ENCODE data around the gene MIA2. TPM values are rescaled to one million over a fixed set of nuclear protein-coding genes. Genes with fewer than 3 reads are reported as not detected.
A peak's percentile ranks its signal among the peaks of the same experiment; 100 is the strongest.

MIA2 gene
- total and polyA plus RNA-seq, 7 donors, result 10.6 to 29.1 (median 18.3) TPM

DNA sequence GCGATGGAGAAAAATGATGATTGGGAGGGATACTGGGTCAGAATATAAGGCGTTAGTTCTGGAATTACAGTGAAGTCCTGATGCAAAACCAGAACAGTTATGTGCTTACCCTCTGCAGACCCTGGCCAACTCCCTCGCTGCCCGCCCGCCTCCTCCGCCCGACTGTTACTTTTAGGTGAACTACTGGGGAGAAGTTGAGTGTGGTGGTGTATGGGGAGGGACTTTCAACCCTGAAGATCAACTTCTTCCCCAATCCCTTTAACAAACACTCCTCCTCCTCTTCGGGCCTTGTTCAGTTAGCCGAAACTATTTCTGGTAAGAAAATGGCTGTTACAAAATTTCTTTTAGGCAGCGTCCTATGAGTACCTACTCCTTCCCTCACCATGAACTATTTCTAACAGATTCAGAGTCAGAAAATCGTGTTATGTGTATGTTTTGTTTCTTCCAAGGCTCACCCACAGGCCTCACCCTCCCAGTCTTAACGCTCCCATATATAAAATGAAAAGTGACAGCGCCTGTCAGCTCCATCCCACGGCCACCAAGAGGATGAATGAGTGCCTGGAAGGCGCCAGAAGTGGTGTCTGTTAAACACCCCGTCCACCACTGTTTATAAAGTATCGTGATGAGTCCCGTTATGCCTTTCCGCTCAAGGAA is 197.2 kb downstream of the MIA2 start:
- Histone ChIP-seq H3K4me3 (peak overlapping the region; percentile 89), H3K4me1 (peaks cover 39% of the 10 kb centered on the region), H3K9me3 (no peaks in the 10 kb centered on the region), H3K36me3 (ENCODE audit: insufficient read depth in 1 of 2, low read depth in 1 of 2) (no peaks in the 10 kb centered on the region), H3K27me3 (ENCODE audit: insufficient read depth in 3 of 3, low read length in 2 of 3) (no peaks in the 10 kb centered on the region), H3K27ac (peak overlapping the region; percentile 92)
- TF ChIP-seq, protein P1, sequence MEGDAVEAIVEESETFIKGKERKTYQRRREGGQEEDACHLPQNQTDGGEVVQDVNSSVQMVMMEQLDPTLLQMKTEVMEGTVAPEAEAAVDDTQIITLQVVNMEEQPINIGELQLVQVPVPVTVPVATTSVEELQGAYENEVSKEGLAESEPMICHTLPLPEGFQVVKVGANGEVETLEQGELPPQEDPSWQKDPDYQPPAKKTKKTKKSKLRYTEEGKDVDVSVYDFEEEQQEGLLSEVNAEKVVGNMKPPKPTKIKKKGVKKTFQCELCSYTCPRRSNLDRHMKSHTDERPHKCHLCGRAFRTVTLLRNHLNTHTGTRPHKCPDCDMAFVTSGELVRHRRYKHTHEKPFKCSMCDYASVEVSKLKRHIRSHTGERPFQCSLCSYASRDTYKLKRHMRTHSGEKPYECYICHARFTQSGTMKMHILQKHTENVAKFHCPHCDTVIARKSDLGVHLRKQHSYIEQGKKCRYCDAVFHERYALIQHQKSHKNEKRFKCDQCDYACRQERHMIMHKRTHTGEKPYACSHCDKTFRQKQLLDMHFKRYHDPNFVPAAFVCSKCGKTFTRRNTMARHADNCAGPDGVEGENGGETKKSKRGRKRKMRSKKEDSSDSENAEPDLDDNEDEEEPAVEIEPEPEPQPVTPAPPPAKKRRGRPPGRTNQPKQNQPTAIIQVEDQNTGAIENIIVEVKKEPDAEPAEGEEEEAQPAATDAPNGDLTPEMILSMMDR (IDR thresholded peaks at IDR 0.05), result no peak
- WGBS, 3 donors, result 7 to 14% (median 10%) methylated on average over 19 of the region's 19 CpGs
- intact Hi-C loops (cut with DNase I), result loop anchor here (5.0 kb wide), 4 partner anchors 164 to 329 kb away; partner anchors contain the start of genes PNN (in 1 of the 2), SEC23A (in 1 of the 2) and TRAPPC6B (in 1 of the 2)
- DNase-seq (no peak), ATAC-seq (no peak)

DNA sequence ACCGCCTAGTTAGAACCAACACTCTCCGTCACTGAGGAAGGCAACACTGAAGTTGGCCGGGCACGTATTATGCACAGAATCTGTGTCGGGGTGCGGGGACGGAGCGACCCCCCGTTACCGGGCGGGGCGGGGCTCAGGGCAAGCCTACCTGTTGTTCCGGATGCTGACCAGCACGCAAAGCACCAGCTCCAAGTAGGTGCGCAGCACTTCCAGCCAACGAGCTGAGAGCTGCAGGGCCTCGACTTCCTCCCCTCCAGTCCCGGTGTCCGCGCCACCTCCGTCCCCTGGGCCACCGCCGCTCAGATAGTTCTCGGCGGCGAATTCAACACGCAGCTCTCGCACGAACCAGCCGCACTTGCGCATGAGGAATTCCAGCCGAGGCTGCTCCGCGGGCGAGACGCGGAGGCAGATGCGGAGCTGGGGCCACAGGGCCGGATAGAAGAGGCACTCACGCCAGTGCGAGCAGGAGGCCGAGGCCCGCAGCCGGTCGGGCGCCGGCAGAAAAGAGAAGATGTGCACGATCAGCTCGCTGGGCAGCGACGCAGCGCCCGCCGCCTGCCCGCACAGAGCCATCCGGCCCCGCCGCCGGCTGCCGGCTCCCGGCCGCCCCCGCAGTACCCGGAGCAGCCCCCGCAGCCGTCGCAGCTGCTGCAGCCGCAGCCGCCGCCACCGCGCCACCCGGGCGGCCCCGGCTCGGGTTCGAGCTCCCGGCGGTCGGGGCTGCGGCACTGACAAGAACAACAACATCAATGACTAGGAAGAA is 197.9 kb downstream of the MIA2 start:
- WGBS, 3 donors, result 0% methylated on average over 56 to 81 of the region's 81 CpGs
- Histone ChIP-seq H3K9me3 (no peaks in the 10 kb centered on the region), H3K36me3 (ENCODE audit: insufficient read depth in 1 of 2, low read depth in 1 of 2) (no peaks in the 10 kb centered on the region), H3K4me3 (peak overlapping the region; percentile 89), H3K4me1 (peaks cover 32% of the 10 kb centered on the region), H3K27me3 (ENCODE audit: insufficient read depth in 3 of 3, low read length in 2 of 3) (no peaks in the 10 kb centered on the region), H3K27ac (peak overlapping the region; percentile 92)
- TF ChIP-seq, protein P1 (IDR thresholded peaks at IDR 0.05), result no peak
- intact Hi-C loops (cut with DNase I), result loop anchor here (5.0 kb wide), 4 partner anchors 164 to 329 kb away; partner anchors contain the start of genes PNN (in 1 of the 2), SEC23A (in 1 of the 2) and TRAPPC6B (in 1 of the 2)
- peak in 2 of 4 donors; percentile 2 to 4 for ATAC-seq
- DNase-seq, result peak; percentile 35 to 70

DNA sequence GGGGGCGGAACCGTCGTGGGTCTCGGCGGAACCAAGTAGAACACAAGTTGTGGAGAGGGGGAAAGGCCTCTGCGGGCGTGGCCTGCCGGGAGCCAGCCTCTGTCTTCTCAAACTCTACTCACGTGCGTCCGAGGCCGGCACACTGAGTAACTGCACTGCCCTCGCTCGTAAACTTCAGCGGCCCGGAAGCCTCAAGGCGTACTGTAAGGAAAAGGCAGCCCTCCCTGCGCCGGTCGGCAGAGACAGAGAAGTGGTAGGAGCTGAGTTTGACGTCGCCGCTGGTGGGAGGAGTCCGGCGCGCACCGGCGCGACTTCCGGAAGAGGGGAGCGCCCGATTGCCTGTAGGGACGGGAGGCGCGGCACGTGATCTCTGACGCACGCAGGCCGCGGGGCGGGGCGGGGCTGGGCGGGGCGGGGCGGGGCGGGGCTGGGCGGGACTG is 198.5 kb downstream of the MIA2 start, which contains the start of gene FBXO33:
Gene FBXO33, minus strand, starts transcription at position 255 of the 440 bp plus-strand sequence. CDS start 271 bp downstream, outside the sequence.
- intact Hi-C loops (cut with DNase I), result loop anchor here (5.0 kb wide), 4 partner anchors 165 to 330 kb away; partner anchors contain the start of genes PNN (in 1 of the 2), SEC23A (in 1 of the 2) and TRAPPC6B (in 1 of the 2)

More for the DNA sequence above, 198.5 kb downstream of the MIA2 start, which contains the start of gene FBXO33:
- Histone ChIP-seq H3K9me3 (no peaks in the 10 kb centered on the region), H3K4me1 (peaks cover 28% of the 10 kb centered on the region), H3K4me3 (peak within 1 kb of the TSS; percentile 89), H3K27ac (peak within 1 kb of the TSS; percentile 92), H3K36me3 (ENCODE audit: insufficient read depth in 1 of 2, low read depth in 1 of 2) (no peaks in the 10 kb centered on the region), H3K27me3 (ENCODE audit: insufficient read depth in 3 of 3, low read length in 2 of 3) (no peaks in the 10 kb centered on the region)
- peak; percentile 92 to 95 (median 94) for ATAC-seq
- TF ChIP-seq, protein P1 (IDR thresholded peaks at IDR 0.05), result no peak
- DNase-seq, result peak; percentile 97 to 99
- 0 to 1% (median 0%) methylated on average over 32 to 47 of the region's 47 CpGs for WGBS, 3 donors
